Skin of body (tissue), 1 donor: ENCODE data around the gene DRD3. TPM values are rescaled to one million over a fixed set of nuclear protein-coding genes. Genes with fewer than 3 reads are reported as not detected.

ENCODE experiments used
- total RNA-seq: library from RNA; depleted of rRNA; stranded (reverse); fragments of >200 nt; gene quantifications from one replicate; pipeline ENCODE4 v1.2.3, GENCODE V29; 2014

Gene DRD3
- total RNA-seq, 1 donor from 2014 or later: not detected

Other genes with a start within 250 kb of the DRD3 start
- gene ZDHHC23, start 231.0 kb downstream of the DRD3 start, total RNA-seq: 3.4 TPM
- gene CCDC191, start 122.5 kb downstream of the DRD3 start, total RNA-seq: 3.9 TPM
- 23.9 TPM for gene QTRT2, start 122.3 kb downstream of the DRD3 start, total RNA-seq
- gene ZNF80, start 58.5 kb upstream of the DRD3 start, total RNA-seq: not detected
- gene TIGIT, start 115.0 kb upstream of the DRD3 start, total RNA-seq: 0.59 TPM